Hepatocyte (in vitro differentiated cells): ENCODE results near the gene AXDND1. TPM values are rescaled to one million over a fixed set of nuclear protein-coding genes. Genes with fewer than 3 reads are reported as not detected.
"Not testable (repeated sequence)": the region's sequence is repeated elsewhere in the genome, so short reads cannot be mapped to it uniquely, and the experiment has no call there.

Experiments used
- DNase-seq: peaks from one replicate; pipeline ENCODE4 v3.0.0-alpha.2; 2016; ENCODE audit warnings: low spot score
- H2AFZ ChIP-seq: fragments of 200-600 bp; sonication (generic); 2 replicates; pipeline ENCODE4 v1.6.0; 2016; ENCODE audit warnings: antibody characterized with exemption, mild to moderate bottlenecking
- H3K27ac ChIP-seq: fragments of 200-600 bp; sonication (generic); 2 replicates; pipeline ENCODE4 v1.5.1; 2016; ENCODE audit warnings: mild to moderate bottlenecking
- H3K27me3 ChIP-seq: fragments of 200-600 bp; sonication (generic); 2 replicates; pipeline ENCODE4 v1.6.1; 2016
- H3K36me3 ChIP-seq: fragments of 200-600 bp; sonication (generic); replicated peaks from 2 replicates; pipeline ENCODE4 v1.5.1; 2016; ENCODE audit warnings: low read depth; ENCODE audit not compliant: insufficient read depth
- H3K4me1 ChIP-seq: fragments of 200-600 bp; sonication (generic); 2 replicates; pipeline ENCODE4 v1.5.1; 2016; ENCODE audit warnings: mild to moderate bottlenecking, moderate library complexity; ENCODE audit not compliant: insufficient read depth
- H3K4me2 ChIP-seq: fragments of 200-600 bp; sonication (generic); 2 replicates; pipeline ENCODE4 v1.6.0; 2016
- H3K4me3 ChIP-seq: fragments of 200-600 bp; sonication (generic); 2 replicates; pipeline ENCODE4 v1.5.1; 2016; ENCODE audit warnings: mild to moderate bottlenecking
- H3K79me2 ChIP-seq: fragments of 200-600 bp; sonication (generic); 2 replicates; pipeline ENCODE4 v1.6.0; 2017; ENCODE audit warnings: mild to moderate bottlenecking
- H3K9me2 ChIP-seq: fragments of 200-600 bp; sonication (generic); replicated peaks from 2 replicates; pipeline ENCODE4 v1.6.0; 2017; ENCODE audit warnings: mild to moderate bottlenecking; ENCODE audit not compliant: insufficient read depth
- H3K9me3 ChIP-seq: fragments of 200-600 bp; sonication (generic); 2 replicates; pipeline ENCODE4 v1.5.1; 2016; ENCODE audit warnings: low read depth, mild to moderate bottlenecking
- H4K20me1 ChIP-seq: fragments of 200-600 bp; sonication (generic); 2 replicates; pipeline ENCODE4 v1.6.0; 2016; ENCODE audit warnings: mild to moderate bottlenecking; ENCODE audit not compliant: insufficient read depth, poor library complexity, severe bottlenecking
- CTCF ChIP-seq: fragments of 200-600 bp; sonication (generic); IDR thresholded peaks from 2 replicates; pipeline ENCODE4 v1.5.1; 2016; ENCODE audit warnings: antibody characterized with exemption, mild to moderate bottlenecking; ENCODE audit not compliant: poor library complexity
- EZH2 ChIP-seq: fragments of 200-600 bp; sonication (generic); IDR thresholded peaks from 2 replicates; pipeline ENCODE4 v1.6.1; 2016; ENCODE audit warnings: antibody characterized with exemption, mild to moderate bottlenecking, borderline replicate concordance
- EZH2phosphoT487 ChIP-seq: fragments of 200-600 bp; sonication (generic); IDR thresholded peaks from one replicate; pipeline ENCODE4 v1.6.1; 2018; ENCODE audit warnings: antibody characterized with exemption, mild to moderate bottlenecking, low read depth, moderate library complexity; ENCODE audit not compliant: unreplicated experiment, severe bottlenecking
- WGBS: methylation state at CpG from one replicate; pipeline ENCODE4 v1.1.6; 2016; ENCODE audit warnings: low lambda C conversion rate; ENCODE audit errors: missing lambda C conversion rate; 5-methylcytosine and 5-hydroxymethylcytosine counted together
- polyA plus RNA-seq: library from polyadenylated mRNA; unstranded; fragments of >200 nt; fragmentation: Nextera tagmentation; extraction: Ambion mirVana; gene quantifications from 2 replicates; pipeline ENCODE4 v1.2.1, GENCODE V29; 2016
- total RNA-seq: library from RNA; depleted of rRNA; stranded (reverse); fragments of >200 nt; gene quantifications from 2 replicates; pipeline ENCODE4 v1.2.3, GENCODE V29; 2014

The AXDND1 gene
- total and polyA plus RNA-seq, 2 experiments from 2014 or later = 0.13 to 0.27 TPM

- no peak overlapping the region for H2AFZ ChIP-seq
- H3K79me2 ChIP-seq = no peaks in the 10 kb centered on the region
- TF ChIP-seq EZH2phosphoT487 (no peak), EZH2 (no peak)
- no peaks in the 10 kb centered on the region for H3K4me1 ChIP-seq
- peak; percentile 21 for DNase-seq
- H3K4me3 ChIP-seq = no peak overlapping the region
- H3K9me2 ChIP-seq = no peaks in the 10 kb centered on the region
- H4K20me1 ChIP-seq = no peaks in the 10 kb centered on the region
- WGBS = 89% methylated on average over 7 of the region's 7 CpGs
- no peaks in the 10 kb centered on the region for H3K27me3 ChIP-seq
- H3K4me2 ChIP-seq = peak overlapping the region; percentile 33
- no peaks in the 10 kb centered on the region for H3K9me3 ChIP-seq
- H3K36me3 ChIP-seq = no peaks in the 10 kb centered on the region
- H3K27ac ChIP-seq = peak overlapping the region; percentile 20
These were observed 75.2 kb downstream of the AXDND1 start for GRCh38 chr1:179440971-179441370.

- DNase-seq = peak; percentile 11
- Histone ChIP-seq H3K9me3 (no peaks in the 10 kb centered on the region), H3K4me2 (no peak overlapping the region), H3K27me3 (no peaks in the 10 kb centered on the region), H3K4me3 (no peak overlapping the region), H3K79me2 (no peaks in the 10 kb centered on the region), H2AFZ (no peak overlapping the region), H3K4me1 (no peaks in the 10 kb centered on the region), H3K9me2 (no peaks in the 10 kb centered on the region), H3K36me3 (no peaks in the 10 kb centered on the region), H3K27ac (peak overlapping the region; percentile 20), H4K20me1 (no peaks in the 10 kb centered on the region)
- WGBS = 85% methylated on average over 6 of the region's 6 CpGs
- TF ChIP-seq CTCF = no peak
- no peak for TF ChIP-seq EZH2phosphoT487
- no peak for TF ChIP-seq EZH2
These were observed 75.7 kb downstream of the AXDND1 start for GRCh38 chr1:179441501-179441900.

GRCh38 chr1:179442846-179443245 is 77.1 kb downstream of the AXDND1 start:
- not testable (repeated sequence) for DNase-seq, H3K79me2 ChIP-seq, H3K4me1 ChIP-seq, H3K4me3 ChIP-seq, H3K9me3 ChIP-seq, H3K27ac ChIP-seq, H3K9me2 ChIP-seq, H3K4me2 ChIP-seq, H3K27me3 ChIP-seq, H3K36me3 ChIP-seq, H2AFZ ChIP-seq, H4K20me1 ChIP-seq
- WGBS = 87% methylated on average over 10 of the region's 10 CpGs

- no peaks in the 10 kb centered on the region for H3K9me2 ChIP-seq
- no peak overlapping the region for H3K27ac ChIP-seq
- H3K27me3 ChIP-seq = no peaks in the 10 kb centered on the region
- no peak overlapping the region for H3K4me3 ChIP-seq
- H4K20me1 ChIP-seq = no peaks in the 10 kb centered on the region
- no peak overlapping the region for H3K4me2 ChIP-seq
- TF ChIP-seq EZH2 (no peak), CTCF (no peak), EZH2phosphoT487 (no peak)
- no peaks in the 10 kb centered on the region for H3K36me3 ChIP-seq
- no peaks in the 10 kb centered on the region for H3K79me2 ChIP-seq
- DNase-seq = no peak
- no peaks in the 10 kb centered on the region for H3K9me3 ChIP-seq
- H3K4me1 ChIP-seq = no peaks in the 10 kb centered on the region
- H2AFZ ChIP-seq = no peak overlapping the region
These were observed 79.8 kb downstream of the AXDND1 start for GRCh38 chr1:179445593-179445992.
